HEK293 (cell line): ENCODE data around the gene PPFIA1.

ENCODE experiments used
- CTCF ChIA-PET: fragments of 350-600 bp; formaldehyde crosslinking; extraction: SDS; loops from one replicate; lab custom pipeline; 2021; ENCODE audit warnings: antibody characterized with exemption; lab: Yijun Ruan, JAX
- POLR2A ChIA-PET: fragments of 300-600 bp; formaldehyde crosslinking; extraction: SDS; loops from one replicate; lab custom pipeline; 2020; ENCODE audit warnings: antibody characterized with exemption, inconsistent platforms; lab: Yijun Ruan, JAX
- H3K27ac ChIP-seq: fragments of 200-500 bp; sonication (Bioruptor generic); 2 replicates; pipeline ENCODE4 v1.5.1; 2014; ENCODE audit warnings: low read depth, low read length, control low read depth, inconsistent platforms; ENCODE audit errors: extremely low read depth
- H3K36me3 ChIP-seq, 2 experiments: fragments of 200-500 bp in 1 of 2; sonication (Bioruptor generic) in 1 of 2; 1 replicate in 1 of 2; 2 replicates in 1 of 2; pipeline ENCODE4 v1.5.1; 2014 to 2017; ENCODE audit warnings: inconsistent platforms in 2 of 2, low read length in 2 of 2; ENCODE audit not compliant: control insufficient read depth in 2 of 2, insufficient read depth in 1 of 2
- H3K4me1 ChIP-seq: fragments of 200-500 bp; sonication (Bioruptor generic); 2 replicates; pipeline ENCODE4 v1.5.1; 2014; ENCODE audit warnings: mild to moderate bottlenecking, low read length, inconsistent platforms; ENCODE audit not compliant: control insufficient read depth, insufficient read depth
- H3K4me3 ChIP-seq: 2 replicates; pipeline ENCODE4 v1.5.1; 2011; ENCODE audit warnings: low read depth, mild to moderate bottlenecking, control low read depth, low read length, moderate library complexity
- H3K9me3 ChIP-seq: fragments of 200-500 bp; sonication (Bioruptor generic); 2 replicates; pipeline ENCODE4 v1.5.1; 2014; ENCODE audit warnings: low read depth, low read length, inconsistent platforms; ENCODE audit not compliant: control insufficient read depth, insufficient read depth
- GFI1B ChIP-seq: fragments of 450-650 bp; formaldehyde crosslinking; IDR thresholded peaks from 2 replicates; pipeline ENCODE4 v1.5.1; 2016; ENCODE audit warnings: missing biosample characterization, missing genetic modification characterization
- OSR2 ChIP-seq: fragments of 450-650 bp; formaldehyde crosslinking; IDR thresholded peaks from 2 replicates; pipeline ENCODE4 v1.5.1; 2016; ENCODE audit warnings: missing biosample characterization, missing genetic modification characterization
- SCRT1 ChIP-seq: fragments of 450-650 bp; formaldehyde crosslinking; IDR thresholded peaks from 2 replicates; pipeline ENCODE4 v1.5.1; 2016; ENCODE audit warnings: missing biosample characterization, missing genetic modification characterization, borderline replicate concordance
- SETDB1 ChIP-seq: IDR thresholded peaks from one replicate; pipeline ENCODE4 v1.6.1; 2017; ENCODE audit warnings: mild to moderate bottlenecking, low read length, moderate library complexity, mixed read lengths; ENCODE audit not compliant: insufficient read length
- ZBTB1 ChIP-seq: fragments of 450-650 bp; formaldehyde crosslinking; IDR thresholded peaks from 2 replicates; pipeline ENCODE4 v1.5.1; 2016; ENCODE audit warnings: missing biosample characterization, missing genetic modification characterization
- ZNF155 ChIP-seq: fragments of 450-650 bp; formaldehyde crosslinking; IDR thresholded peaks from 2 replicates; pipeline ENCODE4 v1.5.1; 2016; ENCODE audit warnings: missing biosample characterization, missing genetic modification characterization
- ZNF169 ChIP-seq: fragments of 450-650 bp; formaldehyde crosslinking; IDR thresholded peaks from 2 replicates; pipeline ENCODE4 v1.5.1; 2016; ENCODE audit warnings: missing biosample characterization, missing genetic modification characterization
- ZNF335 ChIP-seq: fragments of 450-650 bp; formaldehyde crosslinking; conservative IDR thresholded peaks from 2 replicates; pipeline ENCODE4 v1.5.1; 2016; ENCODE audit warnings: missing biosample characterization, missing genetic modification characterization
- ZNF341 ChIP-seq: fragments of 450-650 bp; formaldehyde crosslinking; IDR thresholded peaks from 2 replicates; pipeline ENCODE4; 2016; ENCODE audit warnings: low read depth, missing biosample characterization, missing genetic modification characterization
- ZNF37A ChIP-seq: fragments of 450-650 bp; IDR thresholded peaks from 2 replicates; pipeline ENCODE4 v1.5.1; 2018; ENCODE audit warnings: missing biosample characterization, missing genetic modification characterization
- ZNF623 ChIP-seq: fragments of 450-650 bp; formaldehyde crosslinking; IDR thresholded peaks from 2 replicates; pipeline ENCODE4 v1.5.1; 2016; ENCODE audit warnings: missing biosample characterization, missing genetic modification characterization
- ZNF654 ChIP-seq: fragments of 450-650 bp; formaldehyde crosslinking; IDR thresholded peaks from 2 replicates; pipeline ENCODE4 v1.5.1; 2016; ENCODE audit warnings: low read depth, missing biosample characterization, missing genetic modification characterization
- ZNF677 ChIP-seq: fragments of 450-650 bp; IDR thresholded peaks from 2 replicates; pipeline ENCODE4 v1.5.0; 2018; ENCODE audit warnings: missing biosample characterization, mild to moderate bottlenecking, missing genetic modification characterization, moderate library complexity
- ZNF747 ChIP-seq: fragments of 450-650 bp; formaldehyde crosslinking; IDR thresholded peaks from 2 replicates; pipeline ENCODE4 v1.5.1; 2016; ENCODE audit warnings: missing biosample characterization, missing genetic modification characterization
- ZNF777 ChIP-seq: fragments of 450-650 bp; formaldehyde crosslinking; IDR thresholded peaks from 2 replicates; pipeline ENCODE4 v1.5.1; 2017; ENCODE audit warnings: missing biosample characterization, missing genetic modification characterization, borderline replicate concordance
- TF ChIP-seq, protein P1 (sequence below): fragments of 450-650 bp; formaldehyde crosslinking; IDR thresholded peaks from 2 replicates; pipeline ENCODE4 v1.5.1; 2016; ENCODE audit warnings: missing biosample characterization, missing genetic modification characterization
- TF ChIP-seq, protein P2 (sequence below): fragments of 450-650 bp; formaldehyde crosslinking; IDR thresholded peaks from 2 replicates; pipeline ENCODE4 v1.5.1; 2016; ENCODE audit warnings: missing biosample characterization, missing genetic modification characterization

Gene PPFIA1

DNA sequence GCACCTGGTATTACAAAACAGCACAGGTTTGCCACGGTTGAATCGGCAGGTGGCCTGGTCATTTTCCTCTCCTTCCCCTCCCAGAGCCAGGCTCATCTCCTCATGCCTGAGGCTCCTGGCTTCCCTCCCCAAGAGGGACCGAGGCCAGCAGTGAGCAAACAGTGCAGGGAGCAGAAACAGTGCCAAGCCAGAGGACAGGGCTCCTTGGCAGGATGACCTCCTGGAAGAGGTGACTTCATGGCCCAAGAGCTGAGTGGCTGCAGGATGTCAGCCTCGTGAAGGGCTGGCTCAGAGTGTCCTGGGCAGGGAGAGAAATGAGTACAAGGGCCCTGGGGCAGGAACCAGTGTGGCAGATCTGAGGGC lies 22.8 kb upstream of the PPFIA1 start:
- Histone ChIP-seq H3K27ac (no peak overlapping the region), H3K9me3 (no peaks in the 10 kb centered on the region), H3K4me3 (no peak overlapping the region), H3K4me1 (no peaks in the 10 kb centered on the region)
- ChIA-PET CTCF (no interaction called here), POLR2A (no interaction called here)
- TF ChIP-seq ZNF777 (tag by site-specific recombination): no peak
- TF ChIP-seq GFI1B (tag by site-specific recombination): no peak
- TF ChIP-seq SCRT1 (tag by site-specific recombination): no peak
- TF ChIP-seq ZNF155: no peak
- no peak for TF ChIP-seq ZNF677
- no peak for TF ChIP-seq ZBTB1 (tag by site-specific recombination)
- no peak for TF ChIP-seq OSR2 (tag by site-specific recombination)
- no peak for TF ChIP-seq ZNF335 (tag by site-specific recombination)
- TF ChIP-seq ZNF623: no peak
- TF ChIP-seq ZNF341 (tag by site-specific recombination): no peak
- no peak for TF ChIP-seq ZNF747
- TF ChIP-seq ZNF37A: no peak
- TF ChIP-seq, protein P1, sequence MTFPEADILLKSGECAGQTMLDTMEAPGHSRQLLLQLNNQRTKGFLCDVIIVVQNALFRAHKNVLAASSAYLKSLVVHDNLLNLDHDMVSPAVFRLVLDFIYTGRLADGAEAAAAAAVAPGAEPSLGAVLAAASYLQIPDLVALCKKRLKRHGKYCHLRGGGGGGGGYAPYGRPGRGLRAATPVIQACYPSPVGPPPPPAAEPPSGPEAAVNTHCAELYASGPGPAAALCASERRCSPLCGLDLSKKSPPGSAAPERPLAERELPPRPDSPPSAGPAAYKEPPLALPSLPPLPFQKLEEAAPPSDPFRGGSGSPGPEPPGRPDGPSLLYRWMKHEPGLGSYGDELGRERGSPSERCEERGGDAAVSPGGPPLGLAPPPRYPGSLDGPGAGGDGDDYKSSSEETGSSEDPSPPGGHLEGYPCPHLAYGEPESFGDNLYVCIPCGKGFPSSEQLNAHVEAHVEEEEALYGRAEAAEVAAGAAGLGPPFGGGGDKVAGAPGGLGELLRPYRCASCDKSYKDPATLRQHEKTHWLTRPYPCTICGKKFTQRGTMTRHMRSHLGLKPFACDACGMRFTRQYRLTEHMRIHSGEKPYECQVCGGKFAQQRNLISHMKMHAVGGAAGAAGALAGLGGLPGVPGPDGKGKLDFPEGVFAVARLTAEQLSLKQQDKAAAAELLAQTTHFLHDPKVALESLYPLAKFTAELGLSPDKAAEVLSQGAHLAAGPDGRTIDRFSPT (tag by site-specific recombination): no peak
- TF ChIP-seq ZNF169 (tag by site-specific recombination): no peak
- TF ChIP-seq ZNF654 (tag by site-specific recombination): no peak
- TF ChIP-seq SETDB1: no peak
- TF ChIP-seq, all 188 proteins: peak for 0
- no peaks in the 10 kb centered on the region for H3K36me3 ChIP-seq

DNA sequence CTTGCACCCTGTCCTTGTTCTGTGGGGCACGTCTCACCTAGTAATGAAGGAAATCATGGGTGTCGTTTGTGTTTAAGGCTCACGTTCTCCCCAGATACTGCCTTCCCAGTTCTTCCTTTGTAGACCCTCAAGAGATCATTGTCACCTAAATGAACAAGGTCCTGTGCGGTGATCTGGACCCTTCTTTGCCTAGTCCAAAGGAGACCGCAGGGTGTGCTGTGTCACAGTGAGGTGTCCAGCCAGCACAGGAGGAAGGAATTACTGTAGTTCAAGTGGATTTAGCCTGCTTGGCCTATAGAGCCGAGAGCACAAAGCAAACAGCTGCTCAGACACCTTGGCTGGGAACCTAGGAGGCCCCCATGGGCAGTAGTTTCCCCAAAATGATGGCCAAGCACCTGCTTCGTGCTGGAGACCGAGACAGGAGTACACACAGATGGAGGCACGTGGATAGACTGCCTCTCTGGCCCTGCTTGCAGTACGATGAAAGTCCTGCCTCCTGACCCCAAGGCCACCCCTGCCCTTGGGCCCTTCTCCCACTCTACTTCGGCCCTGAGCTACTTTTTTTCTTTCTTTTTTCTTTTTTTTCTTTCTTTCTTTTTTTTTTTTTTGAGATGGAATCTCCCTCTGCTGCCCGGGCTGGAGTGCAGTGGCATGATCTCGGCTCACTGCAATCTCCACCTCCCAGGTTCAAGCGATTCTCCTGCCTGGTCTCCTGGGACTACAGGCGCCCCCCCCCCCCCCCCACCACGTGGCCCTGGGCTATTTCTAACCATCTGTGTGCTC lies 19.4 kb upstream of the PPFIA1 start:
- H3K36me3 ChIP-seq: no peaks in the 10 kb centered on the region
- H3K4me3 ChIP-seq: no peak overlapping the region
- CTCF ChIA-PET: interaction anchor here (0.5 kb wide), 1 partner anchor 483 kb away, joined by 3 read pairs; no protein-coding TSS in a partner anchor
- POLR2A ChIA-PET: interaction anchor here (0.5 to 0.6 kb wide), 2 partner anchors 13 to 147 kb away, joined by 3 to 4 read pairs; partner anchors contain the start of gene CTTN
- TF ChIP-seq, protein P2, sequence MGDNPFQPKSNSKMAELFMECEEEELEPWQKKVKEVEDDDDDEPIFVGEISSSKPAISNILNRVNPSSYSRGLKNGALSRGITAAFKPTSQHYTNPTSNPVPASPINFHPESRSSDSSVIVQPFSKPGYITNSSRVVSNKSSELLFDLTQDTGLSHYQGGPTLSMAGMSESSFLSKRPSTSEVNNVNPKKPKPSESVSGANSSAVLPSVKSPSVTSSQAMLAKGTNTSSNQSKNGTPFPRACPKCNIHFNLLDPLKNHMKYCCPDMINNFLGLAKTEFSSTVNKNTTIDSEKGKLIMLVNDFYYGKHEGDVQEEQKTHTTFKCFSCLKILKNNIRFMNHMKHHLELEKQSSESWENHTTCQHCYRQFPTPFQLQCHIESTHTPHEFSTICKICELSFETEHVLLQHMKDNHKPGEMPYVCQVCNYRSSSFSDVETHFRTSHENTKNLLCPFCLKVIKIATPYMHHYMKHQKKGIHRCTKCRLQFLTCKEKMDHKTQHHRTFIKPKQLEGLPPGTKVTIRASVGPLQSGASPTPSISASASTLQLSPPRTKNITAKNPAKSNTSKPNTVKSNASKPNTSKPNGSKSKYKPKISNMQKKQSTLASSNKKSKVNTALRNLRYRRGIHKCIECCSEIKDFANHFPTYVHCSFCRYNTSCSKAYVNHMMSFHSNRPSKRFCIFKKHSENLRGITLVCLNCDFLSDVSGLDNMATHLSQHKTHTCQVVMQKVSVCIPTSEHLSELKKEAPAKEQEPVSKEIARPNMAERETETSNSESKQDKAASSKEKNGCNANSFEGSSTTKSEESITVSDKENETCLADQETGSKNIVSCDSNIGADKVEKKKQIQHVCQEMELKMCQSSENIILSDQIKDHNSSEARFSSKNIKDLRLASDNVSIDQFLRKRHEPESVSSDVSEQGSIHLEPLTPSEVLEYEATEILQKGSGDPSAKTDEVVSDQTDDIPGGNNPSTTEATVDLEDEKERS: no peak
- H3K27ac ChIP-seq: no peak overlapping the region
- H3K9me3 ChIP-seq: no peaks in the 10 kb centered on the region
- no peaks in the 10 kb centered on the region for H3K4me1 ChIP-seq
